ENCODE measurements around the gene NTNG1. TPM values are rescaled to one million over a fixed set of nuclear protein-coding genes. Genes with fewer than 3 reads are reported as not detected.
"Not testable (repeated sequence)": the region's sequence is repeated elsewhere in the genome, so short reads cannot be mapped to it uniquely, and the experiment has no call there.

NTNG1 gene
- not detected for total RNA-seq
- not detected for polyA plus RNA-seq

DNA sequence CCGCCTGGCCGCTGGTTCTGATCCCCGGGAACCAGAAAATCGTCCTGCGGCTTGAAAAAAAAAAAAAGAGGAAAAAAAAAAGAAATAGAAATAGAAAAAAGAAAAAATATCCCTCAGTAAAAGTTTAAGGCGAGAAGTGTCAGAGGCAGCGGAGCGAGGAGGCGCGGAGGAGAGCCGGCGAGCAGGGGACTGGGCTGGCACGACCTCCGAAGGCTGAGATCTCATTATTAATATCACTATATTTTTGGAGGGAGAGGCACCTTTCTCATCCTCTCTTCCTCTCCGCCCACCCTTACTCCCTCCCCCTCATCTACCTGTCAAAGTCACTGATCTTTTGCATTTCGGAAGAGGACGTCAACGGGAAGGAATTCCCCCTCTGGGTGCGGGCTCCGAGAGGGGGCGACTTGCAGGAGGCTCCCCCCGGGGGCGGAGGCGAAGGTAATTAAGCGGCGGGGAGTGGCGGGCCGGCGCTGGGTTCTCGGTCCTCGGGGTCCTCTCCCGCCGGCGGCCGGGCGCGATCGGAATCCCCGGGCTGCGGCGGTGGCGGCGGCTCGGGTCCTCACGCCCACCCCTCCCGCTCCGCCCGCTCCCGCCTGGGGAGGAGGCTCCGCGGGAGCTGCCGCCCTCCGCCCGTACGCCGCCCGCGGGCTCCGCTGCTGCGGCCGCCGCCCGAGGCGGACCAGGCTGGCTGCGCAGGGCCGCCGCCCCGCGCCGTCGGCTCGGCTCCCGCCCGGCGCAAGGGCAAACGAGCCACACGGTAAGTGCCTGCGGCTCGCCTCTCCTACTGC is at the start of gene NTNG1:
Gene NTNG1, plus strand, starts transcription at position 337 of the 788 bp plus-strand sequence.
- Histone ChIP-seq H3K4me3 (ENCODE audit: low read depth, low read length) (peak within 1 kb of the TSS; percentile 60), H3K9me3 (ENCODE audit: control insufficient read depth in 2 of 2, low read length in 2 of 2) (no peaks in the 10 kb centered on the region), H3K4me1 (ENCODE audit: control insufficient read depth, insufficient read depth, low read length, poor library complexity, severe bottlenecking) (peaks cover 20% of the 10 kb centered on the region), H3K27ac (ENCODE audit: insufficient read depth, low read length, poor library complexity, severe bottlenecking) (no peak within 1 kb of the TSS), H3K27me3 (ENCODE audit: control insufficient read depth, insufficient read depth, low read length) (peaks cover 38% of the 10 kb centered on the region), H3K36me3 (ENCODE audit: control insufficient read depth, insufficient read depth, low read length) (no peaks in the 10 kb centered on the region)
- Mint-ChIP-seq H3K36me3 (no peaks in the 10 kb centered on the region), H3K27ac (peak within 1 kb of the TSS in 1 of 3 donors; percentile 20), H3K9me3 (peaks cover 0 to 2% (median 0%) of the 10 kb centered on the region in 7 donors), H3K4me1 (peaks cover 0 to 26% (median 14%) of the 10 kb centered on the region in 4 donors), H3K27me3 (peaks cover 56% of the 10 kb centered on the region), H3K4me3 (peak within 1 kb of the TSS; percentile 78 to 85 (median 82))
- DNase-seq = peak in 1 of 3 donors; percentile 1
- peak in 1 of 2 donors; percentile 22 for ATAC-seq (ENCODE audit: low read depth in 2 of 2)

DNA sequence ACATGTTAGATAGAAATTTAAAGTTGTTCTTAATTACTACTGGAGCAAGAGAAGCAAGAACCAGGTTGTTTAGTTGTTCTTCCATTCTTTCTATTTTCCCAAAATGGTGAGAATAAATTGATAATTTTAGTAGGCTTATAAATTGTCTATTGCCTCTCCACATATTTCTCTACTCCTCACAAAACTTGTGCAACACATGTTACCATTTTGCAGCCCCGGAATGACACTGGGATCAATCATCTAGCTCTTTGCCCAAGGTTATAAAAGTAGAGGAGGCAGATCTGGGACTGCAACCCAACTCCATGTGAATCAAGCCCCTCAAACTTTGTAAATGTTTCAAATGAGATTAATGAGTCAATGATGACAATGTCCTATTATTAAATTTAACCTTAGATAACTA is 49.4 kb upstream of the NTNG1 start:
- Histone ChIP-seq H3K4me1 (ENCODE audit: control insufficient read depth, insufficient read depth, low read length, poor library complexity, severe bottlenecking) (no peaks in the 10 kb centered on the region), H3K27ac (ENCODE audit: insufficient read depth, low read length, poor library complexity, severe bottlenecking) (no peak overlapping the region), H3K36me3 (ENCODE audit: control insufficient read depth, insufficient read depth, low read length) (no peaks in the 10 kb centered on the region), H3K9me3 (ENCODE audit: control insufficient read depth in 2 of 2, low read length in 2 of 2) (no peaks in the 10 kb centered on the region), H3K4me3 (ENCODE audit: low read depth, low read length) (no peak overlapping the region), H3K27me3 (ENCODE audit: control insufficient read depth, insufficient read depth, low read length) (no peaks in the 10 kb centered on the region)
- Mint-ChIP-seq H3K4me3 (no peak overlapping the region), H3K36me3 (no peaks in the 10 kb centered on the region), H3K9me3 (peaks cover 0 to 8% (median 4%) of the 10 kb centered on the region in 7 donors), H3K27me3 (no peaks in the 10 kb centered on the region), H3K4me1 (no peaks in the 10 kb centered on the region), H3K27ac (no peak overlapping the region)
- no peak for DNase-seq
- ATAC-seq (ENCODE audit: low read depth in 2 of 2) = no peak

DNA sequence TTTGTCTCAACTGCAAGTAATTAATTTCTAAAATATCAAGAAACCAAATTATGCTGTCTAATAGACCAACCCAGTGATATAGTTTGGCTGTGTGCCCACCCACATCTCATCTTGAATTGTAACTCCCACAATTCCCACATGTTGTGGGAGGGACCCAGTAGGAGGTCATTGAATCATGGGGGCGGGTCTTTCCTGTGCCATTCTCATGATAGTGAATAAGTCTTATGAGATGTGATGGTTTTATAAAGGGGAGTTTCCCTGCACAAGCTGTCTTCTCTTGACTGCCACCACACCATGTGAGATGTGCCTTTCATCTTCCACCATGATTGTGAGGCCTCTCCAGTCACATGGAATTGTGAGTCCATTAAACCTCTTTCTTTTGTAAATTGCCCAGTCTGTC is 47.4 kb upstream of the NTNG1 start:
- H3K4me3 ChIP-seq (ENCODE audit: low read depth, low read length); ATAC-seq (ENCODE audit: low read depth in 2 of 2); H3K4me1 ChIP-seq (ENCODE audit: control insufficient read depth, insufficient read depth, low read length, poor library complexity, severe bottlenecking); H3K27ac ChIP-seq (ENCODE audit: insufficient read depth, low read length, poor library complexity, severe bottlenecking); H3K9me3 Mint-ChIP-seq; H3K27me3 ChIP-seq (ENCODE audit: control insufficient read depth, insufficient read depth, low read length); H3K27me3 Mint-ChIP-seq; H3K36me3 ChIP-seq (ENCODE audit: control insufficient read depth, insufficient read depth, low read length); DNase-seq; H3K9me3 ChIP-seq (ENCODE audit: control insufficient read depth in 2 of 2, low read length in 2 of 2); H3K4me3 Mint-ChIP-seq; H3K4me1 Mint-ChIP-seq; H3K36me3 Mint-ChIP-seq; H3K27ac Mint-ChIP-seq: not testable (repeated sequence)

DNA sequence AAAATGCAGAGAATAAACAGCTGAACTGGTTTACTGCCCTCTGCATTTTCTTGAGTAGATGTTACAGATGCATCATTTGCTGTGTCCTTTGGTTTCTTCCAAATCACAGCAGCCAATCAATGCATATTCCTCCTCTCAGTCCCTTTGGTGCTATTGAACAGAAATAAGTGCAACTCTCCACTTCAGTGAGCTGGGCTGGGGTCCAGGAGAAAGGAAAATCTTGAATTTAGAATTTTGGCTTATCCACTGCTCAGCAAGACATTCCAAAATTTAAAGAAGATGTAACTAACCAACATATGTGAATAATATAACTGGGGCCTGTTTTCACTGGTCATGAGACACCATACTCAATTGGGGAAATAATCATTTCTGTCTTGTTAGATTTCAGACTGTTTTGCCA is 45.2 kb upstream of the NTNG1 start:
- Mint-ChIP-seq H3K27ac (no peak overlapping the region), H3K4me3 (no peak overlapping the region), H3K9me3 (peaks cover 0 to 4% (median 0%) of the 10 kb centered on the region in 7 donors), H3K36me3 (no peaks in the 10 kb centered on the region), H3K27me3 (no peaks in the 10 kb centered on the region), H3K4me1 (no peaks in the 10 kb centered on the region)
- DNase-seq = no peak
- Histone ChIP-seq H3K36me3 (ENCODE audit: control insufficient read depth, insufficient read depth, low read length) (no peaks in the 10 kb centered on the region), H3K9me3 (ENCODE audit: control insufficient read depth in 2 of 2, low read length in 2 of 2) (no peaks in the 10 kb centered on the region), H3K27me3 (ENCODE audit: control insufficient read depth, insufficient read depth, low read length) (no peaks in the 10 kb centered on the region), H3K27ac (ENCODE audit: insufficient read depth, low read length, poor library complexity, severe bottlenecking) (no peak overlapping the region), H3K4me1 (ENCODE audit: control insufficient read depth, insufficient read depth, low read length, poor library complexity, severe bottlenecking) (no peaks in the 10 kb centered on the region), H3K4me3 (ENCODE audit: low read depth, low read length) (no peak overlapping the region)
- ATAC-seq (ENCODE audit: low read depth in 2 of 2) = no peak

DNA sequence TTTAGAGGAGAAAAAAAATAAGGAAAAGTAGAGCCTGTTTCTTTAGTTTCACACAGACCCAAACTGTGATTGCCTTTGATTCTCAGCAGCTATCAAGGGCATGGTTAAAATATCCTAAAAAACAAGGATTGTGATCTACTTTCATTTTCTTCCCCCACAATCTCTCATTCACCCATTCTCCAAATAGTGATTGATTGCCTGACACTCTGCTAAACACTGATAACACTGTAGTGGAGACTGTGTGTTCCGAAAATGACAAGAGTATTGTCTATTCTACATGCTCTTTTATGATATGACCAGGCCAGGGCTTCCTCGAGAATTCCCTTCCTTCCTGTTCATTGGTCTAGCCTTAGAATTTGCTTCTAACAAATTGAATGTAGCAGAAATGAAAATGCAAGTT is 44.1 kb upstream of the NTNG1 start:
- H3K27ac ChIP-seq (ENCODE audit: insufficient read depth, low read length, poor library complexity, severe bottlenecking) = no peak overlapping the region
- H3K9me3 Mint-ChIP-seq = peaks cover 0 to 4% (median 1%) of the 10 kb centered on the region in 7 donors
- no peaks in the 10 kb centered on the region for H3K36me3 Mint-ChIP-seq
- no peaks in the 10 kb centered on the region for H3K4me1 Mint-ChIP-seq
- no peaks in the 10 kb centered on the region for H3K27me3 ChIP-seq (ENCODE audit: control insufficient read depth, insufficient read depth, low read length)
- no peak overlapping the region for H3K4me3 Mint-ChIP-seq
- ATAC-seq (ENCODE audit: low read depth in 2 of 2) (no peak), DNase-seq (no peak)
- no peaks in the 10 kb centered on the region for H3K9me3 ChIP-seq (ENCODE audit: control insufficient read depth in 2 of 2, low read length in 2 of 2)
- no peaks in the 10 kb centered on the region for H3K4me1 ChIP-seq (ENCODE audit: control insufficient read depth, insufficient read depth, low read length, poor library complexity, severe bottlenecking)
- no peak overlapping the region for H3K4me3 ChIP-seq (ENCODE audit: low read depth, low read length)
- H3K36me3 ChIP-seq (ENCODE audit: control insufficient read depth, insufficient read depth, low read length) = no peaks in the 10 kb centered on the region
- no peak overlapping the region for H3K27ac Mint-ChIP-seq
- no peaks in the 10 kb centered on the region for H3K27me3 Mint-ChIP-seq

DNA sequence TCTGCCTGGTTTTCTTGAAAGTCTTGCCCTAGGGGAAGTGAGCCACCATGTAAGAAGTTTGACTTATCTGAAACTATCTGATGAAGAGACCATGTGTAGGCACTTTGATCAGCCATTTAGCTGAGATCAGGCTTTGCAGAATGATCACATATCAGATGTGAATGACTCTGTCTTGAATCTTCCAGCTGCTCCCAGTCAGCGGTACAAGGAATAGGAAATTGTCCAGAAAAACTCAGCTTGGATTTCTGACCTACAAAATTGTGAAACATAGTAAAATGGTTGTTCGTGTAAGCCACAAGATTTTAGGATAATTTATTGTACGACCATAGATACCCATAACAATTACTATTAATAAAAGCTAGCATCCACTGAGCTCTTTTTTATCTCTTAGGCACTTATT is 41.9 kb upstream of the NTNG1 start:
- no peaks in the 10 kb centered on the region for H3K4me1 Mint-ChIP-seq
- no peaks in the 10 kb centered on the region for H3K27me3 Mint-ChIP-seq
- no peak for ATAC-seq (ENCODE audit: low read depth in 2 of 2)
- H3K36me3 Mint-ChIP-seq = no peaks in the 10 kb centered on the region
- H3K9me3 ChIP-seq (ENCODE audit: control insufficient read depth in 2 of 2, low read length in 2 of 2) = no peaks in the 10 kb centered on the region
- DNase-seq = no peak
- H3K4me3 ChIP-seq (ENCODE audit: low read depth, low read length) = no peak overlapping the region
- no peaks in the 10 kb centered on the region for H3K4me1 ChIP-seq (ENCODE audit: control insufficient read depth, insufficient read depth, low read length, poor library complexity, severe bottlenecking)
- no peaks in the 10 kb centered on the region for H3K27me3 ChIP-seq (ENCODE audit: control insufficient read depth, insufficient read depth, low read length)
- no peak overlapping the region for H3K27ac Mint-ChIP-seq
- H3K27ac ChIP-seq (ENCODE audit: insufficient read depth, low read length, poor library complexity, severe bottlenecking) = no peak overlapping the region
- no peaks in the 10 kb centered on the region for H3K36me3 ChIP-seq (ENCODE audit: control insufficient read depth, insufficient read depth, low read length)
- no peak overlapping the region for H3K4me3 Mint-ChIP-seq
- H3K9me3 Mint-ChIP-seq = peaks cover 0 to 4% (median under 1%) of the 10 kb centered on the region in 7 donors

DNA sequence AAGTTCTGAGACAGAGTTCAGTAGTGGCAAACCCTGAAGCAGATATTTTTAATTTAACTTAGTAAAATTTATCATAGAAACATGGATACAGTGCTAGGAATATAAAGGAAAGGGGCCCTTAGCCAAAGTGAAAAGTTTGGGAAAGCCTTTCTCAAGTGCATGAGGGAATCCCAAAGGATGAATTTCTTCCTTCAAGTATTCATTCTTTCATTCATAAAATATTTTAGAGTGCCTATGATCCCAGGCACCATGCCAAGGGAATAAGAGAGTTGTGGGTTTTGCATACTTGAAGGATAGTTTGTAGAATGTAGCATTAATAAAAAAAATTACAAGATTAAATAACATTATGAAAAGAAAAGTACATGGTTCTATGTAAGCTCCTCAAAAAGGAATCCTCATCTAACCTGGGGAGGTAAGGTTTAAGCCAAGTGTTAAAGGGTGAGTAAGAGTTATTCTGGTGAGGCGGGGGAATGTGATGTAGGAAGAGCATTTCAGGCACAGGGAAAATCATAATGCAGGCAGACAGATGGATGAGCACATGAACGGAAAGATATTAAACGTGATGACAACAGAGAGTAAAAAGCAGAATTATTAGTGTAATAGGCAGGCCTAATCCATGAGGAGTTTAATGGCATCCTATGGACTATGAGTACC is 40.4 kb upstream of the NTNG1 start:
- no peaks in the 10 kb centered on the region for H3K36me3 ChIP-seq (ENCODE audit: control insufficient read depth, insufficient read depth, low read length)

More for the DNA sequence above, 40.4 kb upstream of the NTNG1 start:
- H3K27me3 Mint-ChIP-seq = no peaks in the 10 kb centered on the region
- no peaks in the 10 kb centered on the region for H3K36me3 Mint-ChIP-seq
- DNase-seq = no peak
- no peak for ATAC-seq (ENCODE audit: low read depth in 2 of 2)
- no peaks in the 10 kb centered on the region for H3K9me3 ChIP-seq (ENCODE audit: control insufficient read depth in 2 of 2, low read length in 2 of 2)
- H3K9me3 Mint-ChIP-seq = peaks cover 0 to 4% (median 0%) of the 10 kb centered on the region in 7 donors
- H3K27ac Mint-ChIP-seq = no peak overlapping the region
- H3K27ac ChIP-seq (ENCODE audit: insufficient read depth, low read length, poor library complexity, severe bottlenecking) = no peak overlapping the region
- H3K4me1 ChIP-seq (ENCODE audit: control insufficient read depth, insufficient read depth, low read length, poor library complexity, severe bottlenecking) = no peaks in the 10 kb centered on the region
- no peak overlapping the region for H3K4me3 Mint-ChIP-seq
- no peaks in the 10 kb centered on the region for H3K4me1 Mint-ChIP-seq
- H3K4me3 ChIP-seq (ENCODE audit: low read depth, low read length) = no peak overlapping the region
- H3K27me3 ChIP-seq (ENCODE audit: control insufficient read depth, insufficient read depth, low read length) = no peaks in the 10 kb centered on the region
